T1000 (cell line): ENCODE data around the gene TCF7L1.
"Not testable (repeated sequence)": the region's sequence is repeated elsewhere in the genome, so short reads cannot be mapped to it uniquely, and the experiment has no call there.

ENCODE experiments used
- DNase-seq: peaks from one replicate; lab custom pipeline; 2025; ENCODE audit warnings: mixed read lengths; lab: John Stamatoyannopoulos, UW

Gene TCF7L1

GRCh38 chr2:85132834-85133637 is at the start of gene TCF7L1:
Gene TCF7L1 (plus strand): TSS chr2:85133392. CDS start chr2:85133685, 293 bp downstream.
- peak; percentile 74 for DNase-seq

- no peak for DNase-seq
Observed at GRCh38 chr2:85085563-85085962, 47.6 kb upstream of the TCF7L1 start.

- DNase-seq, result no peak
Observed at GRCh38 chr2:85087541-85087940, 45.7 kb upstream of the TCF7L1 start.

- DNase-seq, result no peak
Observed at GRCh38 chr2:85088921-85089320, 44.3 kb upstream of the TCF7L1 start.

- no peak for DNase-seq
Observed at GRCh38 chr2:85089585-85089984, 43.6 kb upstream of the TCF7L1 start.

GRCh38 chr2:85091838-85092237 is 41.4 kb upstream of the TCF7L1 start:
- DNase-seq, result no peak

GRCh38 chr2:85095094-85095493 is 38.1 kb upstream of the TCF7L1 start:
- DNase-seq, result no peak

GRCh38 chr2:85096616-85097015 is 36.6 kb upstream of the TCF7L1 start:
- DNase-seq, result no peak

- DNase-seq, result no peak
Observed at GRCh38 chr2:85104228-85104627, 29.0 kb upstream of the TCF7L1 start.

GRCh38 chr2:85106489-85107180 is 26.6 kb upstream of the TCF7L1 start:
- DNase-seq, result no peak

- DNase-seq, result no peak
Observed at GRCh38 chr2:85110991-85111560, 22.1 kb upstream of the TCF7L1 start.

- DNase-seq, result no peak
Observed at GRCh38 chr2:85111819-85112281, 21.3 kb upstream of the TCF7L1 start.

- DNase-seq, result no peak
Observed at GRCh38 chr2:85112906-85113625, 20.1 kb upstream of the TCF7L1 start.

- DNase-seq, result no peak
Observed at GRCh38 chr2:85114586-85115330, 18.4 kb upstream of the TCF7L1 start.

GRCh38 chr2:85116207-85116606 is 17.0 kb upstream of the TCF7L1 start:
- no peak for DNase-seq

GRCh38 chr2:85119900-85120299 is 13.3 kb upstream of the TCF7L1 start:
- no peak for DNase-seq

GRCh38 chr2:85120363-85120762 is 12.8 kb upstream of the TCF7L1 start:
- DNase-seq, result no peak

- DNase-seq, result not testable (repeated sequence)
Observed at GRCh38 chr2:85126462-85126861, 6.7 kb upstream of the TCF7L1 start.

- DNase-seq, result no peak
Observed at GRCh38 chr2:85129861-85130260, 3.3 kb upstream of the TCF7L1 start.

GRCh38 chr2:85130407-85130806 is 2.8 kb upstream of the TCF7L1 start:
- DNase-seq, result no peak

- no peak for DNase-seq
Observed at GRCh38 chr2:85131116-85131515, 2.1 kb upstream of the TCF7L1 start.

GRCh38 chr2:85132397-85132796 is 795 bp upstream of the TCF7L1 start:
- DNase-seq, result no peak
